GM23338 (cell line): ENCODE measurements around the gene DAB1.

Experiments used
- CTCF ChIP-seq, 2 experiments: fragments of 200-600 bp in 1 of 2; sonication (generic) in 1 of 2; conservative IDR thresholded peaks; 2 replicates each; pipeline versions ENCODE4 v1.5.1 to v1.6.1; 2016 to 2017; ENCODE audit warnings: antibody characterized with exemption in 2 of 2, low read depth in 2 of 2, mild to moderate bottlenecking in 2 of 2, moderate library complexity in 1 of 2
- EZH2 ChIP-seq: fragments of 200-600 bp; sonication (generic); IDR thresholded peaks from one replicate; pipeline ENCODE4 v1.8.0; 2017; ENCODE audit warnings: antibody characterized with exemption, mild to moderate bottlenecking, low read depth; ENCODE audit not compliant: unreplicated experiment
- EZH2phosphoT487 ChIP-seq: fragments of 200-600 bp; sonication (generic); IDR thresholded peaks from one replicate; pipeline ENCODE4 v1.8.1; 2018; ENCODE audit warnings: antibody characterized with exemption; ENCODE audit not compliant: unreplicated experiment
- JUNB ChIP-seq: IDR thresholded peaks from one replicate; pipeline ENCODE4 v1.6.1; 2016; ENCODE audit warnings: antibody characterized with exemption; ENCODE audit not compliant: unreplicated experiment
- NANOG ChIP-seq: IDR thresholded peaks from 2 replicates; pipeline ENCODE4 v1.6.1; 2016; ENCODE audit warnings: antibody characterized with exemption, borderline replicate concordance
- POLR2AphosphoS5 ChIP-seq: IDR thresholded peaks from 2 replicates; pipeline ENCODE4 v1.6.1; 2016; ENCODE audit warnings: antibody characterized with exemption, low read depth
- REST ChIP-seq: IDR thresholded peaks from one replicate; pipeline ENCODE4 v1.6.1; 2018; ENCODE audit warnings: antibody characterized with exemption; ENCODE audit not compliant: unreplicated experiment

- TF ChIP-seq REST (no peak), EZH2 (no peak), CTCF (conservative IDR thresholded peaks at IDR 0.05; ENCODE audit: low read depth in 2 of 2) (no peak), POLR2AphosphoS5 (no peak), JUNB (no peak), EZH2phosphoT487 (no peak), NANOG (no peak)
Observed at GRCh38 chr1:57163325-57163724, 260.5 kb downstream of the DAB1 start.
